Adrenal gland (tissue), 5 donors: Measurements from ENCODE around the gene ANKRD10.

Source experiments
- POLR2A ChIP-seq, 2 donors: fragments of 450-650 bp; IDR thresholded peaks; one replicate each; pipeline ENCODE4 v1.6.1; 2017; ENCODE audit warnings: antibody characterized with exemption in 2 of 2, mild to moderate bottlenecking in 2 of 2, moderate library complexity in 1 of 2
- TF ChIP-seq, protein P1 (sequence below), 6 experiments: fragments of 450-650 bp in 4 of 6; fragments of 200-600 bp in 2 of 6; sonication (generic) in 1 of 6; IDR thresholded peaks; 1 replicate in 5 of 6; 2 replicates in 1 of 6; pipeline versions ENCODE4 v1.5.1 to v1.8.0; 2016 to 2021; ENCODE audit warnings: antibody characterized with exemption in 6 of 6, mild to moderate bottlenecking in 2 of 6, moderate library complexity in 1 of 6
- donor health status: DM: no; HTN: no; CAD: no.

DNA sequence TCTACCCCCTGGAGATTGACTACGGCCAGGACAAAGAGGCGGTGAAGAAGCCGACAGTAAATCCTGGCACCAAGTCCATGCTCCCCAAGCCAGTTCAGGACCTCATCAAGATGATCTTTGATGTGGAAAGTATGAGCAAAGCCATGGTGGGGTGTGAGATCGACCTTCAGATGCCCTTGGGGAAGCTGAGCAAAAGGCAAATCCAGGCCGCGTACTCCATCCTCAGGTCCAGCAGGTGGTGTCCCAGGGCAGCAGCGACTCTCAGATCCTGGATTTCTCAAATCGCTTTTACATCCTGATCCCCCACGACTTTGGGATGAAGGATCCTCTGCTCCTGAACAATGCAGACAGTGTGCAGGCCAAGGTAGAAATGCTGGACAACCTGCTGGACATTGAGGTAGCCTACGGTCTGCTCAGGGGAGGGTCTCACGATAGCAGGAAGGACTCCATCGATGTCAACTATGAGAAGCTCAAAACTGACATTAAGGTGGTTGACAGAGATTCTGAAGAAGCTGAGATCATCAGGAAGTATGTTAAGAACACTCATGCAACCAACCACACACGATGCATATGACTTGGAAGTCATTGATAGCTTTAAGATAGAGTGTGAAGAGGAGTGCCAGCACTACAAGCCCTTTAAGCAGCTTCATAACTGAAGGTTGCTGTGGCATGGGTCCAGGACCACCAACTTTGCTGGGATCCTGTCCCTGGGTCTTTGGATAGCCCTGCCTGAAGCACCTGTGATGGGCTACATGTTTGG, 24.0 kb upstream of the ANKRD10 start:
- TF ChIP-seq, protein P1, sequence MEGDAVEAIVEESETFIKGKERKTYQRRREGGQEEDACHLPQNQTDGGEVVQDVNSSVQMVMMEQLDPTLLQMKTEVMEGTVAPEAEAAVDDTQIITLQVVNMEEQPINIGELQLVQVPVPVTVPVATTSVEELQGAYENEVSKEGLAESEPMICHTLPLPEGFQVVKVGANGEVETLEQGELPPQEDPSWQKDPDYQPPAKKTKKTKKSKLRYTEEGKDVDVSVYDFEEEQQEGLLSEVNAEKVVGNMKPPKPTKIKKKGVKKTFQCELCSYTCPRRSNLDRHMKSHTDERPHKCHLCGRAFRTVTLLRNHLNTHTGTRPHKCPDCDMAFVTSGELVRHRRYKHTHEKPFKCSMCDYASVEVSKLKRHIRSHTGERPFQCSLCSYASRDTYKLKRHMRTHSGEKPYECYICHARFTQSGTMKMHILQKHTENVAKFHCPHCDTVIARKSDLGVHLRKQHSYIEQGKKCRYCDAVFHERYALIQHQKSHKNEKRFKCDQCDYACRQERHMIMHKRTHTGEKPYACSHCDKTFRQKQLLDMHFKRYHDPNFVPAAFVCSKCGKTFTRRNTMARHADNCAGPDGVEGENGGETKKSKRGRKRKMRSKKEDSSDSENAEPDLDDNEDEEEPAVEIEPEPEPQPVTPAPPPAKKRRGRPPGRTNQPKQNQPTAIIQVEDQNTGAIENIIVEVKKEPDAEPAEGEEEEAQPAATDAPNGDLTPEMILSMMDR (IDR thresholded peaks at IDR 0.05), result no peak
- no peak for TF ChIP-seq POLR2A (IDR thresholded peaks at IDR 0.05)
